MM.1S (cell line): ENCODE data around the gene ELOA.

Source experiments
- CTCF ChIP-seq: fragments of 300-600 bp; sonication (generic); IDR thresholded peaks from 2 replicates; pipeline ENCODE4 v1.5.1; 2016; ENCODE audit warnings: antibody characterized with exemption, low read length, mixed read lengths
- EZH2phosphoT487 ChIP-seq: fragments of 300-600 bp; sonication (generic); IDR thresholded peaks from 2 replicates; pipeline ENCODE4 v1.6.1; 2018; ENCODE audit warnings: antibody characterized with exemption, low read length

- no peak for TF ChIP-seq EZH2phosphoT487
- TF ChIP-seq CTCF: peak; percentile 45
Observed at GRCh38 chr1:23745515-23745914, 2.2 kb downstream of the ELOA start.
